Activated T-cell treated with anti-CD3 and anti-CD28 coated beads for 48 hours (primary cell): ENCODE measurements around the gene MSRB1.

Source experiments
- DNase-seq: peaks from one replicate; pipeline ENCODE4 v3.0.0-alpha.2; 2020; ENCODE audit warnings: low read depth

The MSRB1 gene

DNA sequence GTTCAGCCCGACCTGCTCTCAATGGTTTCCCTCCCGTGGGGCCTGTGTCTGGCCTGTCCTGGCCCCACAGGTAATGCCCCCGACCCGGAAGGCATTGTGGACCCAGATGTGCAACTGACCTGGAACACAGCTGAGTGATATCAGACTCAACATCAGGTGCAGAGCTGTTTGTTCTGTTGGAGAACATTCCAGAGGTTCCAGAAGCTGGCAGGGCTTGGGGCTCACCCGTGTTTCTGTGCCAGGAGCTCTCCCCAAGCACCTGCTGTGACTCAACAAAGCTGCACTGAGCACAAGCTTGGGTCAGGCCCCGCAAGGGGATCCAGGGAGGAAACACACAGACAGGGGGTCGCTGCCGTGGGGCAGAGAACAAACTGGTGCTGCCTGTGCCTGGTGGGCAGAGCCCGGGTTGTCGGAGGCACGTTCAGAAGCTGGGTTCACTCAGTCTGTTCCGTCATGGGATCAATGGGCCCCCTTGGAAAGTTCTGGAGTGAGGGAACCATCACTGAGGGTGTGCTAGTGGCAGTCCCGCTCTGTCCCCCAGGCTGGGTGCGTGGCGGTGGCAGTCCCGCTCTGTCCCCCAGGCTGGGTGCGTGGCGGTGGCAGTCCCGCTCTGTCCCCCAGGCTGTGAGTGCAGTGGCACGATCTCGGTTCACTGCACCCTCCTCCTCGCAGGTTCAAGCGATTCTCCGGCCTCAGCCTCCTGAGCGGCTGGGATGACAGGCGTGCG lies 46.9 kb downstream of the MSRB1 start:
- DNase-seq: no peak

DNA sequence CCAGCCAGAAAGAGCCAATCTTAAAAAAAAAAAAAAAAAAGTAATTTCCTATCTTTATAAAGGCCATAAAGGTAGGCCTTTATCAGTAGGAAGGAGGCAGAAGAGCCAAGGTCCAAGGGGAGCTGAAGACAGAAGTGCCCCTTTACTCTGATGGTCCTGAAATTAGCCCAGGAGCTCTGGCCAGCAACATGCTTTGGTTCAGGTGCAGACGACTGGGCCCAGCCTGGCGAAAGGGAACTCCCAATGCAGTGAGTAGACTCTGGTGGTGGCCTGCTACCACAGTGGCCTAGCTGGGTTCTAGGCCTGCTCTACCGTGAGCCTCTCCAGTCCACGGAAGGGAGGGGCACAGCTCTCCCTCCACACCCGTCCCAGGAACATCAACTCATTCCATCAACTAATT lies 47.9 kb downstream of the MSRB1 start:
- DNase-seq: no peak

DNA sequence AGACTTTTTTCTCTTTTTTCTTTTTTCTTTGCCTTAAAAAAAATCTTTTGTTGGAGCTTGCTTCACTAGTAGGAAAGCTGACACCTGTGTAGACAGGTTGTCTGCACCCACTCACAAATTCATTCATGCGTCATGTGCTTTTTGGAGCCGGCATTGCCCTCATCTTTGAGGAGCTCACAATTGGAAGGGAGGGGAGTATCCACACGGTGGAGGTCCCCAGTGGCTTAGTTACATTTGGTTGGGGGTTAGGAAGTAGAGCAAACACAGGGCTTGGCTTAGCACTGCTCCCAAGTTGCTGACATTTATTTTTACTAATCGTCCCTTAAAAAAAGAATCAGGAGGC lies 52.3 kb downstream of the MSRB1 start:
- no peak for DNase-seq

DNA sequence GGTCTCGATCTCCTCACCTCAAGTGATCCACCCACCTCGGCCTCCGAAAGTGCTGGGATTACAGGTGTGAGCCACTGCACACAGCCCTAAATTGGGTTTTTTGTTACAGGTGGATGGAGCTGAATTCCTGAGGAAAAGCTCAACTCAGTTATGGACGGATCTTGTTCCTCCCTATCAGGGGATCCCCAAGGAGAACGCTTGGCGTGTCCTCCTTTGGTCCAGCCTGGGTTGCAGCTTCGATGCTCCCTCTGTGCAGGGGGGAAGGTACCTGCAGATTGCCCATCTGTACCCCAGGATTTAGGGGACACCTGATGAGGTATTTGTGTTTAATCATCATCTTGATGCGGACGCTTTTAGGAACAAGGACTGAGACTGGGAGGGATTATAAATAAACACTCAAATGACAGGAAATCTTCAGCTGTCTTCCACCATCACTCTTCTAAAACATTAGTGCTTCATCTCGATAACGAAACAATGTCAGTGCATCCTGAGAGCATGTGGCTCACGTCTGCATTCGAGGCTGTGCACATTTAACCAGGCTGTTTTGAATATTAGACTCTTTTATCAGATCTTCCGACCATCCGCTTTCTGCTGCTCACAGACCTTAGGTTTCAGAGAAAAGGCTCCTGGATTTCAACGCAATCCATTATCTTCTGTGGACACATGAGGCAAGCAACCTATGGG lies 52.8 kb downstream of the MSRB1 start:
- no peak for DNase-seq
